Measurements from ENCODE around the gene COL19A1. TPM values are rescaled to one million over a fixed set of nuclear protein-coding genes. Genes with fewer than 3 reads are reported as not detected.

Gene COL19A1
- total RNA-seq, 2 donors from 2014 or later = 0.07 TPM; not detected in 1

- Histone ChIP-seq H3K4me1 (ENCODE audit: control insufficient read depth in 1 of 2, low read depth in 2 of 2) (no peaks in the 10 kb centered on the region), H3K4me3 (no peak overlapping the region), H3K36me3 (no peaks in the 10 kb centered on the region), H3K27me3 (replicated peaks; ENCODE audit: insufficient read depth) (no peaks in the 10 kb centered on the region), H3K9me3 (no peaks in the 10 kb centered on the region), H3K27ac (no peak overlapping the region)
- ATAC-seq (ENCODE audit: insufficient number of reproducible peaks, low FRiP score, low read depth) (no peak), DNase-seq (ENCODE audit: low spot score) (no peak)
- no peak for TF ChIP-seq CTCF (IDR thresholded peaks at IDR 0.05)
Measured at GRCh38 chr6:70110126-70111022, 244.0 kb downstream of the COL19A1 start.

GRCh38 chr6:70111737-70112136 lies 245.4 kb downstream of the COL19A1 start:
- Histone ChIP-seq H3K36me3 (no peaks in the 10 kb centered on the region), H3K9me3 (no peaks in the 10 kb centered on the region), H3K4me3 (no peak overlapping the region), H3K4me1 (ENCODE audit: control insufficient read depth in 1 of 2, low read depth in 2 of 2) (no peaks in the 10 kb centered on the region), H3K27me3 (replicated peaks; ENCODE audit: insufficient read depth) (no peaks in the 10 kb centered on the region), H3K27ac (no peak overlapping the region)
- no peak for DNase-seq (ENCODE audit: low spot score)
- TF ChIP-seq CTCF (IDR thresholded peaks at IDR 0.05) = no peak
- no peak for ATAC-seq (ENCODE audit: insufficient number of reproducible peaks, low FRiP score, low read depth)

GRCh38 chr6:70112716-70113115 lies 246.4 kb downstream of the COL19A1 start:
- no peaks in the 10 kb centered on the region for H3K9me3 ChIP-seq
- no peaks in the 10 kb centered on the region for H3K4me1 ChIP-seq (ENCODE audit: control insufficient read depth in 1 of 2, low read depth in 2 of 2)
- ATAC-seq (ENCODE audit: insufficient number of reproducible peaks, low FRiP score, low read depth) (no peak), DNase-seq (ENCODE audit: low spot score) (no peak)
- no peaks in the 10 kb centered on the region for H3K27me3 ChIP-seq (replicated peaks; ENCODE audit: insufficient read depth)
- no peaks in the 10 kb centered on the region for H3K36me3 ChIP-seq
- TF ChIP-seq CTCF (IDR thresholded peaks at IDR 0.05) = no peak
- no peak overlapping the region for H3K27ac ChIP-seq
- no peak overlapping the region for H3K4me3 ChIP-seq

- DNase-seq (ENCODE audit: low spot score) (no peak), ATAC-seq (ENCODE audit: insufficient number of reproducible peaks, low FRiP score, low read depth) (no peak)
- H3K36me3 ChIP-seq = no peaks in the 10 kb centered on the region
- H3K9me3 ChIP-seq = no peaks in the 10 kb centered on the region
- TF ChIP-seq CTCF (IDR thresholded peaks at IDR 0.05) = no peak
- no peaks in the 10 kb centered on the region for H3K27me3 ChIP-seq (replicated peaks; ENCODE audit: insufficient read depth)
- no peak overlapping the region for H3K4me3 ChIP-seq
- no peak overlapping the region for H3K27ac ChIP-seq
- no peaks in the 10 kb centered on the region for H3K4me1 ChIP-seq (ENCODE audit: control insufficient read depth in 1 of 2, low read depth in 2 of 2)
Measured at GRCh38 chr6:70113171-70113570, 246.8 kb downstream of the COL19A1 start.

GRCh38 chr6:70118670-70119069 lies 252.3 kb downstream of the COL19A1 start:
- no peak for ATAC-seq (ENCODE audit: insufficient number of reproducible peaks, low FRiP score, low read depth)
- TF ChIP-seq CTCF (IDR thresholded peaks at IDR 0.05) = no peak
- no peaks in the 10 kb centered on the region for H3K27me3 ChIP-seq (replicated peaks; ENCODE audit: insufficient read depth)
- H3K4me3 ChIP-seq = no peak overlapping the region
- DNase-seq (ENCODE audit: low spot score) = no peak
- H3K36me3 ChIP-seq = no peaks in the 10 kb centered on the region
- H3K9me3 ChIP-seq = no peaks in the 10 kb centered on the region
- no peak overlapping the region for H3K27ac ChIP-seq
- no peaks in the 10 kb centered on the region for H3K4me1 ChIP-seq (ENCODE audit: control insufficient read depth in 1 of 2, low read depth in 2 of 2)

Data from thoracic aorta (tissue), 2 donors.